Loucy (cell line): ENCODE data around the gene STARD8.

Source experiments
- H2AFZ ChIP-seq: fragments of 200-600 bp; sonication (generic); 2 replicates; pipeline ENCODE4 v1.6.0; 2016; ENCODE audit warnings: antibody characterized with exemption, mild to moderate bottlenecking, low read length, moderate library complexity
- H3F3A ChIP-seq: fragments of 200-600 bp; 2 replicates; pipeline ENCODE4 v1.6.0; 2016; ENCODE audit warnings: antibody characterized with exemption, low read depth, mild to moderate bottlenecking
- H3K27me3 ChIP-seq: fragments of 200-600 bp; sonication (generic); 2 replicates; pipeline ENCODE4 v1.6.1; 2014; ENCODE audit warnings: low read length, mild to moderate bottlenecking; ENCODE audit not compliant: insufficient read depth, poor library complexity, severe bottlenecking
- H3K36me3 ChIP-seq: fragments of 200-600 bp; sonication (generic); 2 replicates; pipeline ENCODE4 v1.6.1; 2016; ENCODE audit warnings: low read length; ENCODE audit not compliant: insufficient read depth
- H3K4me1 ChIP-seq: fragments of 200-600 bp; sonication (generic); 2 replicates; pipeline ENCODE4 v1.5.1; 2014; ENCODE audit warnings: low read length, mild to moderate bottlenecking; ENCODE audit not compliant: insufficient read depth, poor library complexity, severe bottlenecking
- H3K4me2 ChIP-seq: fragments of 200-600 bp; sonication (generic); 2 replicates; pipeline ENCODE4 v1.6.0; 2014; ENCODE audit warnings: antibody characterized with exemption, low read length, low read depth, mild to moderate bottlenecking; ENCODE audit not compliant: poor library complexity, severe bottlenecking
- H3K4me3 ChIP-seq: fragments of 200-600 bp; sonication (generic); 2 replicates; pipeline ENCODE4 v1.5.1; 2014; ENCODE audit warnings: low read length, mild to moderate bottlenecking, mixed read lengths; ENCODE audit not compliant: poor library complexity, severe bottlenecking
- H3K79me2 ChIP-seq: fragments of 200-600 bp; sonication (generic); 2 replicates; pipeline ENCODE4 v1.6.1; 2014; ENCODE audit warnings: low read length; ENCODE audit not compliant: insufficient read depth
- H3K9ac ChIP-seq: fragments of 200-600 bp; sonication (generic); 2 replicates; pipeline ENCODE4 v1.6.0; 2014; ENCODE audit warnings: mild to moderate bottlenecking, low read depth, low read length, moderate library complexity; ENCODE audit not compliant: poor library complexity, severe bottlenecking
- H3K9me2 ChIP-seq: fragments of 200-600 bp; sonication (generic); replicated peaks from 2 replicates; pipeline ENCODE4 v1.6.1; 2016; ENCODE audit warnings: low read depth, low read length, mixed read lengths
- H3K9me3 ChIP-seq: fragments of 200-600 bp; sonication (generic); 2 replicates; pipeline ENCODE4 v1.6.1; 2014; ENCODE audit warnings: mild to moderate bottlenecking, antibody characterized with exemption, low read length, low read depth; ENCODE audit not compliant: insufficient read depth
- H4K20me1 ChIP-seq: fragments of 200-600 bp; sonication (generic); 2 replicates; pipeline ENCODE4 v1.6.0; 2014; ENCODE audit warnings: antibody characterized with exemption, low read length, mild to moderate bottlenecking; ENCODE audit not compliant: insufficient read depth, poor library complexity, severe bottlenecking
- CTCF ChIP-seq: fragments of 200-600 bp; sonication (generic); conservative IDR thresholded peaks from 2 replicates; pipeline ENCODE4 v1.5.1; 2014; ENCODE audit warnings: mild to moderate bottlenecking, antibody characterized with exemption, low read length
- EZH2phosphoT487 ChIP-seq: fragments of 200-600 bp; IDR thresholded peaks from 2 replicates; pipeline ENCODE4 v1.6.1; 2018; ENCODE audit warnings: antibody characterized with exemption, mild to moderate bottlenecking, moderate library complexity, borderline replicate concordance

STARD8 gene, protein sequence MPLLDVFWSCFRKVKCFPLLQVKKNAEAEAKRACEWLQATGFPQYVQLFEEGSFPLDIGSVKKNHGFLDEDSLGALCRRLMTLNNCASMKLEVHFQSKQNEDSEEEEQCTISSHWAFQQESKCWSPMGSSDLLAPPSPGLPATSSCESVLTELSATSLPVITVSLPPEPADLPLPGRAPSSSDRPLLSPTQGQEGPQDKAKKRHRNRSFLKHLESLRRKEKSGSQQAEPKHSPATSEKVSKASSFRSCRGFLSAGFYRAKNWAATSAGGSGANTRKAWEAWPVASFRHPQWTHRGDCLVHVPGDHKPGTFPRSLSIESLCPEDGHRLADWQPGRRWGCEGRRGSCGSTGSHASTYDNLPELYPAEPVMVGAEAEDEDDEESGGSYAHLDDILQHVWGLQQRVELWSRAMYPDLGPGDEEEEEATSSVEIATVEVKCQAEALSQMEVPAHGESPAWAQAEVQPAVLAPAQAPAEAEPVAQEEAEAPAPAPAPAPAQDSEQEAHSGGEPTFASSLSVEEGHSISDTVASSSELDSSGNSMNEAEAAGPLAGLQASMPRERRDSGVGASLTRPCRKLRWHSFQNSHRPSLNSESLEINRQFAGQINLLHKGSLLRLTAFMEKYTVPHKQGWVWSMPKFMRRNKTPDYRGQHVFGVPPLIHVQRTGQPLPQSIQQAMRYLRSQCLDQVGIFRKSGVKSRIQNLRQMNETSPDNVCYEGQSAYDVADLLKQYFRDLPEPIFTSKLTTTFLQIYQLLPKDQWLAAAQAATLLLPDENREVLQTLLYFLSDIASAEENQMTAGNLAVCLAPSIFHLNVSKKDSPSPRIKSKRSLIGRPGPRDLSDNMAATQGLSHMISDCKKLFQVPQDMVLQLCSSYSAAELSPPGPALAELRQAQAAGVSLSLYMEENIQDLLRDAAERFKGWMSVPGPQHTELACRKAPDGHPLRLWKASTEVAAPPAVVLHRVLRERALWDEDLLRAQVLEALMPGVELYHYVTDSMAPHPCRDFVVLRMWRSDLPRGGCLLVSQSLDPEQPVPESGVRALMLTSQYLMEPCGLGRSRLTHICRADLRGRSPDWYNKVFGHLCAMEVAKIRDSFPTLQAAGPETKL

GRCh38 chrX:68647156-68647957, at the start of gene STARD8:
TSS of gene STARD8 (plus strand) at chrX:68647666. CDS start at chrX:68647883, 217 bp downstream.
- Histone ChIP-seq H3K79me2 (no peaks in the 10 kb centered on the region), H3K9me2 (no peaks in the 10 kb centered on the region), H3K4me2 (no peak within 1 kb of the TSS), H3K4me3 (no peak within 1 kb of the TSS), H4K20me1 (no peaks in the 10 kb centered on the region), H3K9me3 (no peaks in the 10 kb centered on the region), H3K4me1 (no peaks in the 10 kb centered on the region), H3K9ac (no peak within 1 kb of the TSS), H3K36me3 (no peaks in the 10 kb centered on the region), H3K27me3 (no peaks in the 10 kb centered on the region), H2AFZ (no peak within 1 kb of the TSS), H3F3A (no peaks in the 10 kb centered on the region)
- TF ChIP-seq CTCF (no peak), EZH2phosphoT487 (no peak)

DNA sequence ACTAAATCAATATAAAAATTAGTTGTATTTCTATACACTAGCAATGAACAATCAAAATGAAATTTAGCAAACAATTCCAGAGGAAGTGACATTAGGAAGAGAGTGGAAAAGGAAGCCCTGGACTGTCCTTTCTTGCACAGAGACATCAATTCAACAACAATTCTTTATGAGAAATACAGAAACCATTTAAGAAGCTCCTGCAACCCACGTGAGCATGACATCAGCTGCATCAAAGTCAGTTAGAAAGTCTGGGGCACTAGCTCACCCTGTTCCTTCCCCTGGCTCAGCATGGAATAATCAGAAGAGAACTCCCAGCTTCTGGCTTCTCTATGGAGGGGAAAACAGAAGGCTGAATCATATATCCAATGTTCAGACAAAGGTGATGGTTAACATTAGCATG, 48.6 kb upstream of the STARD8 start:
- H3K79me2 ChIP-seq, result no peaks in the 10 kb centered on the region
- H4K20me1 ChIP-seq, result no peaks in the 10 kb centered on the region
- no peaks in the 10 kb centered on the region for H3K4me1 ChIP-seq
- H3K9ac ChIP-seq, result no peak overlapping the region
- H3F3A ChIP-seq, result no peaks in the 10 kb centered on the region
- no peak overlapping the region for H2AFZ ChIP-seq
- H3K27me3 ChIP-seq, result no peaks in the 10 kb centered on the region
- H3K9me2 ChIP-seq, result no peaks in the 10 kb centered on the region
- no peak overlapping the region for H3K4me3 ChIP-seq
- TF ChIP-seq CTCF (no peak), EZH2phosphoT487 (no peak)
- H3K4me2 ChIP-seq, result no peak overlapping the region
- H3K9me3 ChIP-seq, result no peaks in the 10 kb centered on the region
- H3K36me3 ChIP-seq, result no peaks in the 10 kb centered on the region
